GM23338 (cell line): ENCODE results near the gene TMED10.

Experiments
- CREB1 ChIP-seq: fragments of 250-450 bp; sonication (Bioruptor Pico); IDR thresholded peaks from 2 replicates; pipeline ENCODE4 v1.5.0; 2020; ENCODE audit warnings: low read depth, mild to moderate bottlenecking, moderate library complexity
- EZH2 ChIP-seq: fragments of 200-600 bp; sonication (generic); IDR thresholded peaks from one replicate; pipeline ENCODE4 v1.8.0; 2017; ENCODE audit warnings: antibody characterized with exemption, mild to moderate bottlenecking, low read depth; ENCODE audit not compliant: unreplicated experiment
- EZH2phosphoT487 ChIP-seq: fragments of 200-600 bp; sonication (generic); IDR thresholded peaks from one replicate; pipeline ENCODE4 v1.8.1; 2018; ENCODE audit warnings: antibody characterized with exemption; ENCODE audit not compliant: unreplicated experiment
- TF ChIP-seq, protein P1 (sequence below), 2 experiments: fragments of 200-600 bp in 1 of 2; sonication (generic) in 1 of 2; conservative IDR thresholded peaks; 2 replicates each; pipeline versions ENCODE4 v1.5.1 to v1.6.1; 2016 to 2017; ENCODE audit warnings: antibody characterized with exemption in 2 of 2, low read depth in 2 of 2, mild to moderate bottlenecking in 2 of 2, moderate library complexity in 1 of 2
- TF ChIP-seq, protein P2 (sequence below): IDR thresholded peaks from one replicate; pipeline ENCODE4 v1.6.1; 2018; ENCODE audit warnings: antibody characterized with exemption; ENCODE audit not compliant: unreplicated experiment

DNA sequence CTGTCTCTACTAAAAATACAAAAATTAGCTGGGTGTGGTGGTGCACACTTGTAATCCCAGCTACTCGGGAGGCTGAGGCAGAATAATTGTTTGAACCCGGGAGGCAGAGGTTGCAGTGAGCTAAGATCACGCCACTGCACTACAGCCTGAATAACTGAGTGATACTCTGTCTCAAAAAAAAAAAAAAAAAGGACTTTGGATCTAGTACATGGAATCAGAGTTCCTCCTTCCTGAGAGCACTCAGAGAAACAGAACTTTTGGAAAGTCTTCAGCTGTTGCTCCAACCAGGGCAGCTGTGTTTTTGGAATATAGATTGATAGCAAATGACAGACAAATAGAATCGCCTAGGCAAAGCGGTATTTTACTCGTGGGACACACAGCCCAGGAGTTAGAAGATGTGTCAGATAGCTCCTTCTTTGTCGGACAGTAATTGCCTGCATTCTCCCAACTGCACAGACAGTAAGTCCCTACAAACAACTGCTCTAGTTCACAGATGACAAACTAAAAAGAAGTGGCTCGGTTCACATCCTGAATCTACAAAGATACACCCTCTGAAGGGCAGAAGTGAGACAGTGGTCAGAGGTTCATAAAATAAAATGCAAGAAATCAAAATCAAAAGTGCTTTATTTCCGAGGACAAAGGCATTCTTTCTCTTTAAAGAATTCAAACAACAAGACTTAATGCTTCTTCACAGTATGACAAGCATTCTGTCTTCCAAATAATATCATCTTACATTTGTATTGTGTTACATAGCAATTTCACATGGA is 32.5 kb downstream of the TMED10 start:
- TF ChIP-seq EZH2phosphoT487, result no peak
- TF ChIP-seq, protein P1, sequence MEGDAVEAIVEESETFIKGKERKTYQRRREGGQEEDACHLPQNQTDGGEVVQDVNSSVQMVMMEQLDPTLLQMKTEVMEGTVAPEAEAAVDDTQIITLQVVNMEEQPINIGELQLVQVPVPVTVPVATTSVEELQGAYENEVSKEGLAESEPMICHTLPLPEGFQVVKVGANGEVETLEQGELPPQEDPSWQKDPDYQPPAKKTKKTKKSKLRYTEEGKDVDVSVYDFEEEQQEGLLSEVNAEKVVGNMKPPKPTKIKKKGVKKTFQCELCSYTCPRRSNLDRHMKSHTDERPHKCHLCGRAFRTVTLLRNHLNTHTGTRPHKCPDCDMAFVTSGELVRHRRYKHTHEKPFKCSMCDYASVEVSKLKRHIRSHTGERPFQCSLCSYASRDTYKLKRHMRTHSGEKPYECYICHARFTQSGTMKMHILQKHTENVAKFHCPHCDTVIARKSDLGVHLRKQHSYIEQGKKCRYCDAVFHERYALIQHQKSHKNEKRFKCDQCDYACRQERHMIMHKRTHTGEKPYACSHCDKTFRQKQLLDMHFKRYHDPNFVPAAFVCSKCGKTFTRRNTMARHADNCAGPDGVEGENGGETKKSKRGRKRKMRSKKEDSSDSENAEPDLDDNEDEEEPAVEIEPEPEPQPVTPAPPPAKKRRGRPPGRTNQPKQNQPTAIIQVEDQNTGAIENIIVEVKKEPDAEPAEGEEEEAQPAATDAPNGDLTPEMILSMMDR (conservative IDR thresholded peaks at IDR 0.05; ENCODE audit: low read depth in 2 of 2), result no peak
- TF ChIP-seq, protein P2, sequence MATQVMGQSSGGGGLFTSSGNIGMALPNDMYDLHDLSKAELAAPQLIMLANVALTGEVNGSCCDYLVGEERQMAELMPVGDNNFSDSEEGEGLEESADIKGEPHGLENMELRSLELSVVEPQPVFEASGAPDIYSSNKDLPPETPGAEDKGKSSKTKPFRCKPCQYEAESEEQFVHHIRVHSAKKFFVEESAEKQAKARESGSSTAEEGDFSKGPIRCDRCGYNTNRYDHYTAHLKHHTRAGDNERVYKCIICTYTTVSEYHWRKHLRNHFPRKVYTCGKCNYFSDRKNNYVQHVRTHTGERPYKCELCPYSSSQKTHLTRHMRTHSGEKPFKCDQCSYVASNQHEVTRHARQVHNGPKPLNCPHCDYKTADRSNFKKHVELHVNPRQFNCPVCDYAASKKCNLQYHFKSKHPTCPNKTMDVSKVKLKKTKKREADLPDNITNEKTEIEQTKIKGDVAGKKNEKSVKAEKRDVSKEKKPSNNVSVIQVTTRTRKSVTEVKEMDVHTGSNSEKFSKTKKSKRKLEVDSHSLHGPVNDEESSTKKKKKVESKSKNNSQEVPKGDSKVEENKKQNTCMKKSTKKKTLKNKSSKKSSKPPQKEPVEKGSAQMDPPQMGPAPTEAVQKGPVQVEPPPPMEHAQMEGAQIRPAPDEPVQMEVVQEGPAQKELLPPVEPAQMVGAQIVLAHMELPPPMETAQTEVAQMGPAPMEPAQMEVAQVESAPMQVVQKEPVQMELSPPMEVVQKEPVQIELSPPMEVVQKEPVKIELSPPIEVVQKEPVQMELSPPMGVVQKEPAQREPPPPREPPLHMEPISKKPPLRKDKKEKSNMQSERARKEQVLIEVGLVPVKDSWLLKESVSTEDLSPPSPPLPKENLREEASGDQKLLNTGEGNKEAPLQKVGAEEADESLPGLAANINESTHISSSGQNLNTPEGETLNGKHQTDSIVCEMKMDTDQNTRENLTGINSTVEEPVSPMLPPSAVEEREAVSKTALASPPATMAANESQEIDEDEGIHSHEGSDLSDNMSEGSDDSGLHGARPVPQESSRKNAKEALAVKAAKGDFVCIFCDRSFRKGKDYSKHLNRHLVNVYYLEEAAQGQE, result no peak
- no peak for TF ChIP-seq CREB1
- TF ChIP-seq EZH2, result no peak
